H1 (cell line): Measurements from ENCODE around the gene CXCR5. TPM values are rescaled to one million over a fixed set of nuclear protein-coding genes. Genes with fewer than 3 reads are reported as not detected.

Experiments used
- CTBP2 ChIP-seq: IDR thresholded peaks from 2 replicates; pipeline ENCODE4 v1.7.0; 2011; ENCODE audit warnings: borderline replicate concordance, mild to moderate bottlenecking, moderate library complexity, mixed read lengths, low read length; ENCODE audit not compliant: insufficient read depth, insufficient read length
- E2F6 ChIP-seq: IDR thresholded peaks from 2 replicates; pipeline ENCODE4 v1.6.1; 2012; ENCODE audit warnings: inconsistent platforms
- EZH2 ChIP-seq: fragments of 200-600 bp; sonication (generic); IDR thresholded peaks from 2 replicates; pipeline ENCODE4 v1.7.1; 2012; ENCODE audit warnings: low read depth, mild to moderate bottlenecking, moderate library complexity, low read length, inconsistent platforms; ENCODE audit not compliant: severe bottlenecking
- HDAC6 ChIP-seq: IDR thresholded peaks from one replicate; pipeline ENCODE4 v1.7.1; 2012; ENCODE audit warnings: low read depth, mild to moderate bottlenecking, inconsistent platforms, low read length, moderate library complexity
- PHF8 ChIP-seq: fragments of 200-600 bp; sonication (generic); conservative IDR thresholded peaks from 2 replicates; pipeline ENCODE4 v1.7.1; 2012; ENCODE audit warnings: low read depth, mild to moderate bottlenecking, inconsistent platforms, low read length, moderate library complexity
- POU5F1 ChIP-seq: IDR thresholded peaks from 2 replicates; pipeline ENCODE4 v1.6.1; 2011; ENCODE audit warnings: low read depth, mild to moderate bottlenecking, low read length, moderate library complexity
- RBBP5 ChIP-seq: IDR thresholded peaks from 2 replicates; pipeline ENCODE4 v1.7.1; 2012; ENCODE audit warnings: low read depth, mild to moderate bottlenecking, inconsistent platforms, low read length, moderate library complexity, borderline replicate concordance
- SIN3A ChIP-seq, 2 experiments: IDR thresholded peaks in 1 of 2; conservative IDR thresholded peaks in 1 of 2; 2 replicates each; pipeline ENCODE4 v1.6.1; 2011 to 2012; ENCODE audit warnings: low read length in 2 of 2, improper control_type of control experiment in 1 of 2, low read depth in 1 of 2, mild to moderate bottlenecking in 1 of 2
- SP1 ChIP-seq: IDR thresholded peaks from 2 replicates; pipeline ENCODE4 v1.6.1; 2011; ENCODE audit warnings: low read depth, low read length
- TBP ChIP-seq: IDR thresholded peaks from 2 replicates; pipeline ENCODE4 v1.6.1; 2011; ENCODE audit warnings: low read depth, low read length, improper control_type of control experiment
- USF2 ChIP-seq: IDR thresholded peaks from 2 replicates; pipeline ENCODE4 v1.6.1; 2011; ENCODE audit warnings: low read length, improper control_type of control experiment
- polyA plus RNA-seq, 7 experiments: library from polyadenylated mRNA; depleted of rRNA in 3 of 7; stranded (reverse) in 5 of 7; unstranded in 2 of 7; fragments of >200 nt in 5 of 7; fragments of 200-250 nt in 2 of 7; gene quantifications; 1 replicate in 5 of 7; 2 replicates in 1 of 7; 4 replicates in 1 of 7; pipeline versions ENCODE4 v1.2.1 to v1.2.3, GENCODE V29; 2011 to 2013; ENCODE audit warnings: missing spikeins in 2 of 7, mixed read lengths in 2 of 7
- total RNA-seq: library from RNA; stranded (reverse); fragmentation: NEBNext Ultra II Directional; extraction: Animal tissue kit (Norgen Biotek cat#: 25700); gene quantifications from 2 replicates; pipeline ENCODE4 v1.2.1, GENCODE V29; 2021

The CXCR5 gene
- total and polyA plus RNA-seq, 2 of the 8 experiments (the other 6 are each of a cell fraction or from before 2014, with no cell fraction given), result not detected

- TF ChIP-seq POU5F1, result no peak
- 0 out of 2 replicates have a peak, but pooled peaks have one; percentile 41 for TF ChIP-seq PHF8
- no peak for TF ChIP-seq HDAC6
- no peak for TF ChIP-seq RBBP5
- no peak for TF ChIP-seq USF2
- TF ChIP-seq SP1, result peak; percentile 51; the same call in 1 of the 2 replicates
- no peak for TF ChIP-seq E2F6
- no peak for TF ChIP-seq EZH2
- TF ChIP-seq TBP, result peak; percentile 21; the same call in 1 of the 2 replicates
- peak in 1 of 2 experiments; percentile 56; a peak in 1 of 4 replicates for TF ChIP-seq SIN3A (conservative IDR thresholded peaks at IDR 0.05 in 1 of 2, IDR thresholded peaks at IDR 0.05 in 1 of 2; ENCODE audit: low read depth in 1 of 2, low read length in 2 of 2)
- TF ChIP-seq CTBP2, result no peak
Measured at GRCh38 chr11:118929501-118930093, 45.9 kb downstream of the CXCR5 start (continued).
